ENCODE data around the gene MYO3B.
"Not testable (repeated sequence)": the region's sequence is repeated elsewhere in the genome, so short reads cannot be mapped to it uniquely, and the experiment has no call there.

MYO3B gene

GRCh38 chr2:170669909-170670308, 492.0 kb downstream of the MYO3B start:
- TF ChIP-seq CTCF (conservative IDR thresholded peaks at IDR 0.05): no peak
- no peak for TF ChIP-seq ZFX (IDR thresholded peaks at IDR 0.05)
- no peak overlapping the region for H3K27ac ChIP-seq

GRCh38 chr2:170670651-170671050, 492.7 kb downstream of the MYO3B start:
- TF ChIP-seq CTCF (conservative IDR thresholded peaks at IDR 0.05) (no peak), ZFX (IDR thresholded peaks at IDR 0.05) (no peak)
- H3K27ac ChIP-seq: no peak overlapping the region

- no peak overlapping the region for H3K27ac ChIP-seq
- TF ChIP-seq ZFX (IDR thresholded peaks at IDR 0.05): no peak
Measured at GRCh38 chr2:170671079-170671478, 493.1 kb downstream of the MYO3B start.

GRCh38 chr2:170674282-170674681, 496.3 kb downstream of the MYO3B start:
- not testable (repeated sequence) for H3K27ac ChIP-seq

GRCh38 chr2:170675701-170676100, 497.8 kb downstream of the MYO3B start:
- no peak overlapping the region for H3K27ac ChIP-seq
- TF ChIP-seq CTCF (conservative IDR thresholded peaks at IDR 0.05): no peak
- no peak for TF ChIP-seq ZFX (IDR thresholded peaks at IDR 0.05)

- H3K27ac ChIP-seq: peak overlapping the region; percentile 33; the same call in 1 of the 2 replicates
- no peak for TF ChIP-seq CTCF (conservative IDR thresholded peaks at IDR 0.05)
- TF ChIP-seq ZFX (IDR thresholded peaks at IDR 0.05): no peak
Measured at GRCh38 chr2:170679607-170680079, 501.7 kb downstream of the MYO3B start.

- no peak for TF ChIP-seq CTCF (conservative IDR thresholded peaks at IDR 0.05)
- no peak for TF ChIP-seq ZFX (IDR thresholded peaks at IDR 0.05)
Measured at GRCh38 chr2:170680172-170680941, 502.4 kb downstream of the MYO3B start.

GRCh38 chr2:170681311-170681710, 503.4 kb downstream of the MYO3B start:
- no peak overlapping the region for H3K27ac ChIP-seq
- TF ChIP-seq ZFX (IDR thresholded peaks at IDR 0.05) (no peak), CTCF (conservative IDR thresholded peaks at IDR 0.05) (no peak)

More at GRCh38 chr2:170680172-170680941, 502.4 kb downstream of the MYO3B start:
- H3K27ac ChIP-seq: no peak overlapping the region
